Gastrocnemius medialis (tissue), 4 donors: Measurements from ENCODE around the gene DTNA. TPM values are rescaled to one million over a fixed set of nuclear protein-coding genes. Genes with fewer than 3 reads are reported as not detected.

Experiments
- ATAC-seq, 2 donors: fragments of 150-250 bp; one replicate each; pipeline ENCODE4 v1.9.1; 2016
- DNase-seq, 2 donors: peaks; one replicate each; pipeline ENCODE4 v3.0.0-alpha.2; 2019
- H3K27ac ChIP-seq, 4 donors: fragments of 200-600 bp; sonication (generic); 1 replicate in 1 of 4; 2 replicates in 3 of 4; pipeline ENCODE4 v1.5.1; 2016 to 2018; ENCODE audit warnings: mild to moderate bottlenecking in 2 of 4, moderate library complexity in 1 of 4
- H3K27me3 ChIP-seq, 3 donors: fragments of 200-600 bp; sonication (generic) in 2 of 3; 1 replicate in 1 of 3; 2 replicates in 2 of 3; pipeline versions ENCODE4 v1.5.1 to v1.6.0; 2016 to 2019; ENCODE audit warnings: mild to moderate bottlenecking in 1 of 3, moderate library complexity in 1 of 3
- H3K36me3 ChIP-seq, 2 donors: fragments of 200-600 bp; sonication (generic) in 1 of 2; one replicate each; pipeline ENCODE4 v1.5.1; 2017 to 2018
- H3K4me1 ChIP-seq, 2 donors: fragments of 200-600 bp; sonication (generic) in 1 of 2; one replicate each; pipeline ENCODE4 v1.5.1; 2016 to 2017; ENCODE audit warnings: mild to moderate bottlenecking in 2 of 2
- H3K4me3 ChIP-seq, 4 donors: fragments of 200-600 bp; sonication (generic) in 3 of 4; 1 replicate in 1 of 4; 2 replicates in 3 of 4; pipeline ENCODE4 v1.5.1; 2016 to 2019; ENCODE audit warnings: mild to moderate bottlenecking in 2 of 4
- H3K9me3 ChIP-seq, 3 donors: fragments of 200-600 bp; sonication (generic) in 2 of 3; 1 replicate in 1 of 3; 2 replicates in 2 of 3; pipeline ENCODE4 v1.5.1; 2016 to 2019
- POLR2A ChIP-seq, 2 donors: fragments of 450-650 bp; IDR thresholded peaks; one replicate each; pipeline ENCODE4 v1.6.1; 2017; ENCODE audit warnings: antibody characterized with exemption in 2 of 2, mild to moderate bottlenecking in 2 of 2, moderate library complexity in 2 of 2
- in situ Hi-C, 4 donors: fragments of 200-750 bp; cut with MboI; loops; one replicate each; pipeline versions ENCODE4 v1.15.0 to v1.8.0; 2017; ENCODE audit warnings: low sequenced_read_pairs in 4 of 4
- intact Hi-C: fragments of 100-400 bp; cut with DNase I; formaldehyde crosslinking; loops from one replicate; pipeline ENCODE4 v1.15.1; 2023; ENCODE audit warnings: low total_unique reads
- total RNA-seq, 4 donors: library from RNA; depleted of rRNA; stranded (reverse); fragments of >200 nt; gene quantifications; one replicate each; pipeline versions ENCODE4 v1.1.0 to v1.2.3, GENCODE V29; 2016
- TF ChIP-seq, protein P1 (sequence below), 5 experiments: fragments of 450-650 bp in 3 of 5; fragments of 200-600 bp in 2 of 5; sonication (generic) in 2 of 5; IDR thresholded peaks in 4 of 5; conservative IDR thresholded peaks in 1 of 5; 1 replicate in 4 of 5; 2 replicates in 1 of 5; pipeline ENCODE4 v1.5.1; 2016 to 2019; ENCODE audit warnings: antibody characterized with exemption in 5 of 5, mild to moderate bottlenecking in 3 of 5, moderate library complexity in 3 of 5

DTNA gene
- total RNA-seq, 4 donors from 2014 or later = 38.6 to 63.9 (median 56.1) TPM

DNA sequence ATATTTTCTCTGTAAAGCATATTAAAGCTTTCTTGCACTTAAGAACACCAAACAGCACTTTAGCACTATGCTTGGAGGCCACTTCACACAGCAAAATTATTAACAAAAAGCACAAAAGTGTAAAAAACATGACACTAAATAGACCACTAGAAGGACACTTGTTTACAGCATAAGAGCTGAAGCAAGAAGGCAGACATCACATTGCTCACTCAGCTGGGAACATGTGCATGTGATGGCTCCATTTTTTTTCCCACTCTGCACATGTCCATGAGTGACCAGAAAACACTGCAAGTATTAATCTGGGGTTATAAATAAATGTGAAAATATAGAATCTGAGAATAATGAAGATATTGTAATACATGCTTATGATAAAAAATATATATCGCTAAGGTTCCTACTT, 228.0 kb downstream of the DTNA start:
- intact Hi-C loops = no loop called here

More for the DNA sequence above, 228.0 kb downstream of the DTNA start:
- peak; percentile 77 to 85 for ATAC-seq
- H3K27ac ChIP-seq = peak overlapping the region; percentile 55 to 70 (median 62)
- H3K4me3 ChIP-seq = no peak overlapping the region
- no peaks in the 10 kb centered on the region for H3K9me3 ChIP-seq
- peaks cover 22 to 43% of the 10 kb centered on the region in 2 donors for H3K4me1 ChIP-seq
- no peaks in the 10 kb centered on the region for H3K36me3 ChIP-seq
- DNase-seq = peak; percentile 20 to 51
- TF ChIP-seq, protein P1, sequence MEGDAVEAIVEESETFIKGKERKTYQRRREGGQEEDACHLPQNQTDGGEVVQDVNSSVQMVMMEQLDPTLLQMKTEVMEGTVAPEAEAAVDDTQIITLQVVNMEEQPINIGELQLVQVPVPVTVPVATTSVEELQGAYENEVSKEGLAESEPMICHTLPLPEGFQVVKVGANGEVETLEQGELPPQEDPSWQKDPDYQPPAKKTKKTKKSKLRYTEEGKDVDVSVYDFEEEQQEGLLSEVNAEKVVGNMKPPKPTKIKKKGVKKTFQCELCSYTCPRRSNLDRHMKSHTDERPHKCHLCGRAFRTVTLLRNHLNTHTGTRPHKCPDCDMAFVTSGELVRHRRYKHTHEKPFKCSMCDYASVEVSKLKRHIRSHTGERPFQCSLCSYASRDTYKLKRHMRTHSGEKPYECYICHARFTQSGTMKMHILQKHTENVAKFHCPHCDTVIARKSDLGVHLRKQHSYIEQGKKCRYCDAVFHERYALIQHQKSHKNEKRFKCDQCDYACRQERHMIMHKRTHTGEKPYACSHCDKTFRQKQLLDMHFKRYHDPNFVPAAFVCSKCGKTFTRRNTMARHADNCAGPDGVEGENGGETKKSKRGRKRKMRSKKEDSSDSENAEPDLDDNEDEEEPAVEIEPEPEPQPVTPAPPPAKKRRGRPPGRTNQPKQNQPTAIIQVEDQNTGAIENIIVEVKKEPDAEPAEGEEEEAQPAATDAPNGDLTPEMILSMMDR (IDR thresholded peaks at IDR 0.05 in 4 of 5, conservative IDR thresholded peaks at IDR 0.05 in 1 of 5) = no peak
- TF ChIP-seq POLR2A (IDR thresholded peaks at IDR 0.05) = no peak
- in situ Hi-C loops = no loop called here
- no peaks in the 10 kb centered on the region for H3K27me3 ChIP-seq
